GM21825 (cell line): ENCODE measurements around the gene PRKCI.
"Not testable (repeated sequence)": the region's sequence is repeated elsewhere in the genome, so short reads cannot be mapped to it uniquely, and the experiment has no call there.

Experiments used
- ATAC-seq: cut with Tn5 transposase; IDR thresholded peaks from one replicate; pipeline ENCODE4 v1.9.1; 2021; ENCODE audit warnings: mild to moderate bottlenecking, moderate library complexity; ENCODE audit not compliant: unreplicated experiment

Gene PRKCI

DNA sequence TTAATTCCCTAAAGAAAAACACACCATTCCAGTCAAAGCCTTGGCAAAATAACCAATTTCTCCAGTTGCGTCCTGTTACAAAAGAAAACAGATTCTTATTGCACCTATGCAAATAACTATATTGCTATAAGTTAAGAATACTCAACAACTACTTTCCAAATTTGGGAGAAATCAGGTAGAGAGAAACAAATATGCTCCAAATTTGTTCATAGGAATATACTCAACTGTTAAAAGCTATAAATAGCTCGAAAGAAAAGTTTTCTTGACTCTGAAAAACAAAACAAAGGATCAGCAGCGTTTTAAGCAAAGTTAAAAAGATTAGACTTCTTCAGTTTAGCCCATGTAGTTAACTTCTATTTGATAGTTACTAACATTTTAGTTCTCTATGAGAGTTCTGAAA lies 115.2 kb downstream of the PRKCI start:
- ATAC-seq: no peak

DNA sequence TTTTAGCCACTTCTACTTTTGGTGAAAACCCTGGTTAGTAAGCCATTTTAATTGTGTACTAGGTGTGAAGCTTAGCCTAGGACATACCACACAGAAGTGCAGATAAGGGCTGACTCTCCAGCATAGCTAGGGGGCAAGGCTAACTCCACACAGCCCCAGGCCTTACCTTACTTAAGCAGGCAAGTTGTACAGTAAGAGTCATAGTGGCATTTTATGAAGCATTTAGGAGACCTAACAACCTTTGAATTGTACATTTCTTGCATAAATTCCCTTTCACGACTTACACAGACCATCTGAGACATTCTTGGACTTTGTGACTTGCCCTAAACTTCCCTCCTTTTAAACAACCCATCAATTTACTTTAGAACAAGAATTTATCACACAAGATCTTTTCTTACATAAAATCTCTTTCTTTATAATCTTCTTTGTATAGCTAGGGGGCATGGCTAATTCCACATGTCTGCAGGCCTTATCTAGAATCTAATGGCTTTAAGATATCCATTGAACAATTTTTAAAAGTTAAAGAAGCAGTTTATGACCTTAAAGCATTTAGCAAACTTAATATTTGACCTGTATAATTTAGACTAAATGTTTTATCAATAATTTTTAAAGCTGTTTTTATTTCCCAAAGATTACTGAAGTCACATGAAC lies 116.6 kb downstream of the PRKCI start:
- ATAC-seq: no peak

DNA sequence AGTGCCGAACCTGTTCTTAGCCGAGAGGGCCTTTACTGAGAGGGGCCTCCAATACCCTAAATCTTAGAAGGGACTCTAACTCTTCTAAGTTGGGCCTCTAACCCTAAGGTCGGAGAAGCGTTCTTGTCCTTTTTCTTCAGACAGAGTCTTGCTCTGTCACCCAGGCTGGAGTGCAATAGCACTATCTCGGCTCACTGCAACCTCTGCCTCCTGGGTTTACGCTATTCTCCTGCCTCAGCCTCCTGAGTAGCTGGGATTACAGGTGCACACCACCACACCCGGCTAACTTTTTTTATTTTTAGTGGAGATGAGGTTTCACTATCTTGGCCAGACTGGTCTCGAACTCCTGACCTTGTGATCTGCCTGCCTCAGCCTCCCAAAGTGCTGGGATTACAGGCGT lies 120.0 kb downstream of the PRKCI start:
- not testable (repeated sequence) for ATAC-seq

DNA sequence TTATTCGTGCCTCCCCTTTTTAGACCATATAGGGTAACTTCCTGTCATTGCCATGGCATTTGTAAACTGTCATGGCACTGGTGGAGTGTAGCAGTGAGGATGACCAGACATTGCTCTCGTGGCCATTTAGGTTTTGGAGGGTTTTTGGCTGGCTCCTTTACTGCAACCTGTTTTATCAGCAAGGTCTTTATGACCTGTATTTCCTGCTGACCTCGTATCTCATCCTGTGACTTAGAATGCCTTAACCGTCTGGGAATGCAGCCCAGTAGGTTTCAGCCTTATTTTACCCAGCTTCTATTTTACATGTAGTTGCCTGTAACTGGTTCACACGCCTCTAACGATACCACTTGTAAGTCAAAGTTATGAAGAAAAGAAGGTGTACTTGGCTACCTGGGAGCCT lies 121.6 kb downstream of the PRKCI start:
- ATAC-seq: not testable (repeated sequence)

DNA sequence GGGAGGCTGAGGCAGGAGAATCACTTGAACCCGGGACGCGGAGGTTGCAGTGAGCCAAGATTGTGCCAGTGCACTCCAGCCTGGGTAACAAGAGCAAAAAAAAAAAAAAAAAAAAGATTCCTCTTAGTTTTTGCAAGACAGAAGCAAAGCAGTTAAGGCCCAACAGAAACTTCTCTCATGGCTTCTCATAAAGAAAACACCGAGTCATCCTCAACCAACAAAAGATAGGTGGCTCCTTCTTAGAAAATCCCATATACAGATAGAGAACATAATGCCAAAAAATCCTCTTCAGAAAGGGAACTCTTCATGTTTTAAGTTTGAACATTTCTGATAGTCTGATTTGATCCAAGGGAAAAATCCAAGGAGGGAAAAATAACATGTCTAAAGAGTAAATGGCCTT lies 122.7 kb downstream of the PRKCI start:
- ATAC-seq: no peak

DNA sequence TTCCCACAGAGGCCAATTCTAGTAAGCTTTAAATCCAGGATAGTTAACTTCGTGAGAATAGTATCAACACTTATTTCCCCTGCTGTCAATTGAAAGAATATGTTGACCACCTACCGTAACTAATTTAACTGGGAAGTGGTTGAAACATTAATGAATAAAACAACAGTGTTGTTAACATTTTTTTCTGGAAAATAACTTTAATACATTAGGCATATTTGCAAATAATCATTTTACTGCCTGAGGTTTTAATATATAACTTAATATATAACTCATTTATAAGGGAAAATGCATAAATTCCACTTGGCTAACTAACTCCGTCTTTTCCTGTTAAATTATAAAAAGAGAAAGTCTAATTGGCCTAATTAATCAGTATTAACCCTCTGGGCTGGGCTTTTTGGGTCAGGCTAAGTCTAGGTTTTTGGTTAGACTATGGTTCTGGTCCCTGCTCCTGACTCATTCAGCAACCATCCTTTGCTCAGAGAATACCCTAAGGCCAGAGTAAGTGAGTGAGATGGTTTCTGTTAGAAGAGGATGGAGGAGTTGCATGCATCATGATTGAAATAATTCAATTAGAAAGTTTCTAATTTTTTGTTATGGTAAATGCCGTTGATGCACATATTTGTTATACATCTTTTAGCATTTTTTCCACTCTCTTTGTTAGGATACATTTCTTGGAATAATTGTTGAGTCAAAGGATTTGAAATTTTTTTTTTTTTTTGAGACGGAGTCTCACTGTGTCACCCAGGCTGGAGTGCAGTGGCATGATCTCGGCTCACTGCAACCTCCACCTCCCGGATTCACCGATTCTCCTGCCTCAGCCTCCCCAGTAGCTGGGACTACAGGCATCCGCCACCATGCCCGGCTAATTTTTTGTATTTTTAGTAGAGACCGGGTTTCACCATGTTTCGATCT lies 124.5 kb downstream of the PRKCI start:
- no peak for ATAC-seq

DNA sequence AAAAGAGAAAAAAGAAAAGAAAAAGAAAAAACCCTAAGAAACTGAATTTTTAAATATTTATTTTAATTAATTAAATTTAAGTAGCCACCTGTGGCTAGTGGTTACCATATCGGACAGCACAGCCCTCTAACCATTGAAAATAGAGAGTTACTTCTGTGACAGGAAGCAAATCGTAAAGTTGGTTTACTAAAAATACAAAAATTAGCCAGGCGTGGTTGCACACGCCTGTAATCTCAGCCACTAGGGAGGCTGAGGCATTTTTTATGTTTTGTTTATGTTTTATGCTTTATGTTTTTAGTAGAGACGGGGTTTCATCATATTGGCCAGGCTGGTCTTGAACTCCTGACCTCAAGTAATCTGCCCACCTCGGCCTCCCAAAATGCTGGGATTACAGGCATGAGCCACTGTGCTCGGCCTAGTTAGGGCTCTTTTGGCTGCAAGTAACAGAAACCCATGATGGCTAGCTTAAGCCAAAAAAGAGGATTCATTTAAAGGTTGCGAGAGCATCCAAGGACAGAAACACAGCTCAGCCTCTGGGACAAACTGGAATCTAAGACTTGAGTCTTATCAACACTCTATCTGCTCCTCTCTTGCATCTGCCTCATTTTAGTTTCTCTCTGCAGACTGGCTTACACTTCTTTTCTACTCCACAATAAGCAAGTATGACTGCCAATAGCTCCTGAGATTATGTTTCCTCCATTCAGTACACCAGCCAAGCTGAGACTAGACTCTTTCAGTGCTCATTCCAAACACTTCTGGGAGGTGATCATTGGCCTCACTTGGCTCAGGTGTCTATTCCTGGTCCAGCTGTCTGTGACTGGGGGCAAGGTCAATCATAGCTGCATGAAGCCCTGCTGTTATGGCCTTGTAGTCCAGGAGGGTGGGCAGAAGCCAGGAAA lies 128.5 kb downstream of the PRKCI start:
- ATAC-seq: peak; percentile 47

DNA sequence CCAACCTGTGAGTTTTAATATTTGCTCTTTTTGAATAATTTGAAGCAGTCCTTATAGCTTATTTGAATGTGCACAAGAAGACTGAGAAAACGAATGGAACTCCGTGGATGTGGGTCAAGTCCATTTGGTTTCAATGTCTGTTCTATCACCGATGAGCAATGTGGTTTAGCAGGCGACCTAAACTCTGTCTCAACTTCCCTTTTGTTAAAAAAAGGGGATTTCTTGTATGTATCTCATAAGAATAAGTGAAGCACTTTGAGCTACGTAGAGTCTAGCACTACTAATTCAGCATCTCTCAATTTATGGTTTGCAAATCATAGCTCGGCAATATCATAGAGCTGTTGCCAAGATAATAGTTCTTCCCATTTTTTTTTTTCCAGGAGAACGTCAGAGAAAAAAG lies 130.7 kb downstream of the PRKCI start:
- ATAC-seq: no peak

DNA sequence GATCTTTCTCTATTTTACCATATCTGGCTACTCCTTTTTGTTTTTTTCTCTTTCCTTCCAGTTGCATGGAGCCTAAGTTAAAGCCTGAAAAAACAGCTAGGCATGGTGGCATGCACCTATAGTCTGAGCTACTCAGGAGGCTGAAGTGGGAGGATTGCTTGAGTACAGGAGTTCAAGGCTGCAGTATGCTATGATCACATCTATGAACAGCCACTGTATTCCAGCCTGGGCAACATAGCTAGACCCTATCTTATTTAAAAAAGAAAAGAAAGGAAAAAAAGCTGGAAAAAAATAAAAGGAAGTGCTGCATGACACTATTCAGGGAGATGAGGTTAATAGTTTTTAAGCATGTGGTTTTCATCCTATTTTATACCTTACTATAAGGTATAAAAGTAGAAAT lies 131.3 kb downstream of the PRKCI start:
- ATAC-seq: no peak

DNA sequence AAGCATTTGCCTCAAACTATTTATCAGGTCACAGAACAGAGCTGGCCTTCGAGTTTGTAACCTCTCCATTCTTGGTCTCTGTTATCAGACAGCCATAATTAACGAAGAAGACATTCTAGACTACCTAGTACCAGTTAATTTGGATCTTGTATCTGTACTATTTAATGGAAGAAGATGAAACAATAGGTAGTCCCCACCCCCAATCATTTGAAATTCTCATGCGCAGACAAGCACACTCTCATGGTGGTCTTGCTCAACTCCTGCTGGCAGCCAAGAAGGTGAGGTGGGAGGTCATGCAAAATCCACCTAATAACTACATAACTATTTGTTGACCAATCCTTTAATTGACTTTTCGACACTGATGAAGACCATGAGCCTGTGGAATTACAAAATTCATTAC lies 132.5 kb downstream of the PRKCI start:
- no peak for ATAC-seq
